ENCODE measurements around the gene ARHGAP5.

DNA sequence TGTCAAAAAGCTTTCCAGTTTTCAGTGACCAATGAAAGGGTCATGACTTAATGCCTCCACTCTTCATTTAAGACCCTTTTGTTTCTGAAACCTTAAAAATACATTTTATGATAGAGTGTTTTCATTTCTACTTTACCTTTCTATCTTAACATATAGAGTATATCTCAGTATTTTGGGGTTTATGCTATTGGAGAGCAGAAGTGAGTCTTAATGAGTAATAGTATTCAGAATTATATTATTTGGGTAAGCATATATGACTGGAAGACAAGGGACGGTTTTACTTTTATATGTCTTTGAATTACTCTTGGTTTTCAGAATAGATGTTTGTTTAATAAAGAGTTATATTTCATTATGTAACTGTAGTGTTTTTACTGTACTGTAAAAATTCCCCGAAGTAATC lies 10.8 kb downstream of the ARHGAP5 start:
- TF ChIP-seq, protein P1, sequence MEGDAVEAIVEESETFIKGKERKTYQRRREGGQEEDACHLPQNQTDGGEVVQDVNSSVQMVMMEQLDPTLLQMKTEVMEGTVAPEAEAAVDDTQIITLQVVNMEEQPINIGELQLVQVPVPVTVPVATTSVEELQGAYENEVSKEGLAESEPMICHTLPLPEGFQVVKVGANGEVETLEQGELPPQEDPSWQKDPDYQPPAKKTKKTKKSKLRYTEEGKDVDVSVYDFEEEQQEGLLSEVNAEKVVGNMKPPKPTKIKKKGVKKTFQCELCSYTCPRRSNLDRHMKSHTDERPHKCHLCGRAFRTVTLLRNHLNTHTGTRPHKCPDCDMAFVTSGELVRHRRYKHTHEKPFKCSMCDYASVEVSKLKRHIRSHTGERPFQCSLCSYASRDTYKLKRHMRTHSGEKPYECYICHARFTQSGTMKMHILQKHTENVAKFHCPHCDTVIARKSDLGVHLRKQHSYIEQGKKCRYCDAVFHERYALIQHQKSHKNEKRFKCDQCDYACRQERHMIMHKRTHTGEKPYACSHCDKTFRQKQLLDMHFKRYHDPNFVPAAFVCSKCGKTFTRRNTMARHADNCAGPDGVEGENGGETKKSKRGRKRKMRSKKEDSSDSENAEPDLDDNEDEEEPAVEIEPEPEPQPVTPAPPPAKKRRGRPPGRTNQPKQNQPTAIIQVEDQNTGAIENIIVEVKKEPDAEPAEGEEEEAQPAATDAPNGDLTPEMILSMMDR (IDR thresholded peaks at IDR 0.05; ENCODE audit: low read length) = no peak
- no peak for TF ChIP-seq EZH2 (IDR thresholded peaks at IDR 0.05; ENCODE audit: borderline replicate concordance, low read length)

Measured in OCI-LY1 (cell line).